ENCODE data around the gene MRPL23.

DNA sequence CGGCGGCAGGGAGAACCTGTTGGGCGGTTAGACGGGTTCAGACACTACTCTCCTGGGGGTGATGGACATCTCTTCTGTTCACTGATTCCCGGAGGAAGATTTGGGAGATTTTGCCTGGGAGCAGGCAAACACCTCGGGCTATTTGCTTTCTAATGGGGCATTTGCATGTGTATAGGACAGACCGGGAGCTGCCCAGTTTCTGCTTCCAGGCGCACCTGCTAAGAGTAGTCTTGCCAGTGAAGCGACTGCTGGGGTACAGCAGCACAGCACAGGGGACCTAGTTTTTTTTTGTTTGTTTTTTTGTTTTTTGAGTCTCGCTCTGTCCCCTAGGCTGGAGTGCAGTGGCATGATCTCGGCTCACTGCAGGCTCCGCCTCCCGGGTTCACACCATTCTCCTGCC is 57.3 kb downstream of the MRPL23 start:
- TF ChIP-seq, protein P1, sequence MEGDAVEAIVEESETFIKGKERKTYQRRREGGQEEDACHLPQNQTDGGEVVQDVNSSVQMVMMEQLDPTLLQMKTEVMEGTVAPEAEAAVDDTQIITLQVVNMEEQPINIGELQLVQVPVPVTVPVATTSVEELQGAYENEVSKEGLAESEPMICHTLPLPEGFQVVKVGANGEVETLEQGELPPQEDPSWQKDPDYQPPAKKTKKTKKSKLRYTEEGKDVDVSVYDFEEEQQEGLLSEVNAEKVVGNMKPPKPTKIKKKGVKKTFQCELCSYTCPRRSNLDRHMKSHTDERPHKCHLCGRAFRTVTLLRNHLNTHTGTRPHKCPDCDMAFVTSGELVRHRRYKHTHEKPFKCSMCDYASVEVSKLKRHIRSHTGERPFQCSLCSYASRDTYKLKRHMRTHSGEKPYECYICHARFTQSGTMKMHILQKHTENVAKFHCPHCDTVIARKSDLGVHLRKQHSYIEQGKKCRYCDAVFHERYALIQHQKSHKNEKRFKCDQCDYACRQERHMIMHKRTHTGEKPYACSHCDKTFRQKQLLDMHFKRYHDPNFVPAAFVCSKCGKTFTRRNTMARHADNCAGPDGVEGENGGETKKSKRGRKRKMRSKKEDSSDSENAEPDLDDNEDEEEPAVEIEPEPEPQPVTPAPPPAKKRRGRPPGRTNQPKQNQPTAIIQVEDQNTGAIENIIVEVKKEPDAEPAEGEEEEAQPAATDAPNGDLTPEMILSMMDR (IDR thresholded peaks at IDR 0.05): no peak
- no peak for TF ChIP-seq POLR2AphosphoS5 (IDR thresholded peaks at IDR 0.05)
- TF ChIP-seq POLR2A (IDR thresholded peaks at IDR 0.05): no peak
